AG10803 (cell line): ENCODE results near the gene FIGNL1.
"Not testable (repeated sequence)": the region's sequence is repeated elsewhere in the genome, so short reads cannot be mapped to it uniquely, and the experiment has no call there.

Experiments
- DNase-seq: peaks from one replicate; pipeline ENCODE4 v3.0.0; 2010; ENCODE audit warnings: low read depth
- H3K4me3 ChIP-seq: 2 replicates; pipeline ENCODE4 v1.5.1; 2011; ENCODE audit warnings: mild to moderate bottlenecking, low read length, control low read depth
- TF ChIP-seq, protein P1 (sequence below): conservative IDR thresholded peaks from 2 replicates; pipeline ENCODE4 v1.5.1; 2011; ENCODE audit warnings: mild to moderate bottlenecking, low read length, control low read depth, inconsistent platforms

FIGNL1 gene

DNA sequence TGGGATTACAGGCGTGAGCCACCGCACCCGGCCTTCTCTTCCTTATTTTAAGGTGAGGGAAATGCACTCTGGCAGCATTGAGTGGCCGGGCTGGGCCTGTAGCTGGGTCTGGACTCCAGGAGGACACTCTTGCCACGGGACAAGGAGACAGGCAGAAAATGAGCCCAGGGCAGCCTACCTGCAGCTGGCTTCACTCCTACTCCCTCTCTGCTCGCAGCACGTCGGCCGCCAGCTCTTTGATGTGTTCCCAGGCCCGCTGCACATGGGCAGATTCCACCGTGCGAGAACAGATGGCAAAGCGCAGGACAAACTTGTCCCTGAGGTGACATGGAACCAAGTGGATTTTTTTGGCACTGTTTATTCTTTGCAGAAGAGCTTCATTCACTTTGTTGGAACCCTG, 12.9 kb upstream of the FIGNL1 start:
- TF ChIP-seq, protein P1, sequence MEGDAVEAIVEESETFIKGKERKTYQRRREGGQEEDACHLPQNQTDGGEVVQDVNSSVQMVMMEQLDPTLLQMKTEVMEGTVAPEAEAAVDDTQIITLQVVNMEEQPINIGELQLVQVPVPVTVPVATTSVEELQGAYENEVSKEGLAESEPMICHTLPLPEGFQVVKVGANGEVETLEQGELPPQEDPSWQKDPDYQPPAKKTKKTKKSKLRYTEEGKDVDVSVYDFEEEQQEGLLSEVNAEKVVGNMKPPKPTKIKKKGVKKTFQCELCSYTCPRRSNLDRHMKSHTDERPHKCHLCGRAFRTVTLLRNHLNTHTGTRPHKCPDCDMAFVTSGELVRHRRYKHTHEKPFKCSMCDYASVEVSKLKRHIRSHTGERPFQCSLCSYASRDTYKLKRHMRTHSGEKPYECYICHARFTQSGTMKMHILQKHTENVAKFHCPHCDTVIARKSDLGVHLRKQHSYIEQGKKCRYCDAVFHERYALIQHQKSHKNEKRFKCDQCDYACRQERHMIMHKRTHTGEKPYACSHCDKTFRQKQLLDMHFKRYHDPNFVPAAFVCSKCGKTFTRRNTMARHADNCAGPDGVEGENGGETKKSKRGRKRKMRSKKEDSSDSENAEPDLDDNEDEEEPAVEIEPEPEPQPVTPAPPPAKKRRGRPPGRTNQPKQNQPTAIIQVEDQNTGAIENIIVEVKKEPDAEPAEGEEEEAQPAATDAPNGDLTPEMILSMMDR, result no peak
- DNase-seq, result no peak

DNA sequence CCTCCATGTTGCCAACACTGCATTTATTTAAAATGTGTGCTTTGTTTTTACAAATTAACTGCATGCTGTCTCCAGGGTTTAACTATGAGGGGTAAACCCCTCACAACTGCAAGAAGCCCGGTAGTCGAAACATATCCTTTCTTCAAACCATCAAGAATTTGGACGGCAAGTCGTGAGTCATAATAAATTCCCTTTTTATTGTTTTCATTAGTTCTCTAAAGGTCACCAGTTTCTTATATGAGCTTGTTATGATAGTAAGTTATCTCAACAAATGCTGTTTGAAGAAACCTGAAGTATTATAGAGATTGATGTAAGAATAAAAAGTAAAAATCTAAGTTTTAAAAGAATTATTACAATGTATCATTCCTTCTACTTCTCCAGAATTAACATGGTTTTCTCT, 12.2 kb upstream of the FIGNL1 start:
- H3K4me3 ChIP-seq, result no peak overlapping the region
- TF ChIP-seq, protein P1, result no peak
- no peak for DNase-seq

More for the DNA sequence above, 12.9 kb upstream of the FIGNL1 start:
- H3K4me3 ChIP-seq, result no peak overlapping the region

DNA sequence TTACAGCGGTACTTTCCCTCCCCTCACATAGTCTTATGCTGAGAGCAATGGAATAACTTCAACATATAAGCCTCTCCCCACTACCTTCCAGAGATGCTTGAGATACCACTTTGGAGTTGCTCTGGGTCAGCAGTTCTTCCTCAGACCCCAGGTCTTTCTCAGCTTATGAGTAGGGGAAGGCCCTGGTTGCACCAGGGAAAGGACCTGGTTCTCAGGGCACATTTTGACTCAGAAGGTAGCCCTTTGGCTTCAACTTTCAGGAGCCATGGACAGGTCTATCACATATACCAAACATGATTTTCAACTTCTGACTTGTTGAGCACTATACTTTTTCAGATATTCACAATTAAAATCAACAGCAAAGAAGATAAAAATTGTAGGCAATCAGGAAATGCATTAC, 11.5 kb upstream of the FIGNL1 start:
- no peak overlapping the region for H3K4me3 ChIP-seq
- TF ChIP-seq, protein P1, result no peak
- no peak for DNase-seq

DNA sequence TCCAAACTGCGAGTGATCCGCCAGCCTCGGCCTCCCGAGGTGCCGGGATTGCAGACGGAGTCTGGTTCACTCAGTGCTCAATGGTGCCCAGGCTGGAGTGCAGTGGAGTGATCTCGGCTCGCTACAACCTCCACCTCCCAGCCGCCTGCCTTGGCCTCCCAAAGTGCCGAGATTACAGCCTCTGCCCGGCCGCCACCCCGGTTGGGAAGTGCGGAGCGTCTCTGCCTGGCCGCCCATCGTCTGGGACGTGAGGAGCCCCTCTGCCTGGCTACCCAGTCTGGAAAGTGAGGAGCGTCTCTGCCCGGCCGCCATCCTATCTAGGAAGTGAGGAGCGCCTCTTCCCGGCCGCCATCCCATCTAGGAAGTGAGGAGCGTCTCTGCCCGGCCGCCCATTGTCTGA, 9.0 kb upstream of the FIGNL1 start:
- DNase-seq, H3K4me3 ChIP-seq: not testable (repeated sequence)

DNA sequence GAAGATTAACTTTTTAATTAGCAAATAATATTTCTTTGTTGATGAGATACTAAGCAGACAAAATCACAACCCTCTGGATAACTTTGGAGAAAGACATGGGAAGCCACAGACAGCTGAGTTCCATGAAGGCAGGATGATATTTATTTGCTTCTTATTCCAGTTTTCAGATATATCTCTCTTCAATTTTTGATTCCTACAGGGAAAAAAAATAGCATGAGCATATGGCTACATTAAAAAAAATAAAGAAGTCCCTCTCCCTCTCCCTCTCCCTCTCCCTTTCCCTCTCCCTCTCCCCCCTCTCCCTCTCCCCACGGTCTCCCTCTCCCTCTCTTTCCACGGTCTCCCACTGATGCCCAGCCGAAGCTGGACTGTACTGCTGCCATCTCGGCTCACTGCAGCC, 8.5 kb upstream of the FIGNL1 start:
- H3K4me3 ChIP-seq, DNase-seq: not testable (repeated sequence)

DNA sequence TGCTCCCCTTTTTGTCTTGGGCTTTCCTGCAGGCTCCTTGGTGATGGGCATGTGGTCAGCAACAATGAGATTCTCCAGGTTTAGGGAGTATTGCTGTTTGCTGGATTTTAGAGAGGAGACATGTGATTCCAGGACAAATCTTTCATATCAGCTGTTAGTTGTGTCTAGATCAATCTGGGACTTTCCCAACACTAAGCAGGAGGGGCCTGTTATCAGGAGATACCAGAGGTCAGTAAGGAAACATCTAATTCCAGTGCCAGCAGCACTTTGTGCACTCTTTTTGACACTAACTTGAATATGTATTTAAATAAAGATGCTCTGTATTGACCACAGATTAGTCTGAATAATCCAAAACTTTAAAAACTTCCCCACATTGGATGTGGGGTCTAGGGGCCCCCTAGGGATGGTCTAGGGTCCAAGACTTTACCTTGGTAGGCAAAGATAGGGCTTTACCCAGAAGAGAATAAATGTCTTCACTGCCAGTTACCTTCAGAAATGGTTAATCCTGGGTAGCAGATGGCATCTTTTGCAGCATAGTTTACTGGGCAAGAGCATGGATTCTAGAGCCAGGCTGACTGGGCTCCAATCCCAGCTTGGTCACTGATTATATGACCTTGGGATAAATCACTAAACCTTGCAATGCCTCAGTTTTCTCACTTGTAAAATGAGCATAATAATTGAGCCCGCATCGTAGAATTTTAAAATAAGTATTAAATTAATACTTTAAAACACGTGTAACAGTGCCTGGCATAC, 6.4 kb upstream of the FIGNL1 start:
- H3K4me3 ChIP-seq, result no peak overlapping the region
- DNase-seq, result no peak
- TF ChIP-seq, protein P1, result no peak

DNA sequence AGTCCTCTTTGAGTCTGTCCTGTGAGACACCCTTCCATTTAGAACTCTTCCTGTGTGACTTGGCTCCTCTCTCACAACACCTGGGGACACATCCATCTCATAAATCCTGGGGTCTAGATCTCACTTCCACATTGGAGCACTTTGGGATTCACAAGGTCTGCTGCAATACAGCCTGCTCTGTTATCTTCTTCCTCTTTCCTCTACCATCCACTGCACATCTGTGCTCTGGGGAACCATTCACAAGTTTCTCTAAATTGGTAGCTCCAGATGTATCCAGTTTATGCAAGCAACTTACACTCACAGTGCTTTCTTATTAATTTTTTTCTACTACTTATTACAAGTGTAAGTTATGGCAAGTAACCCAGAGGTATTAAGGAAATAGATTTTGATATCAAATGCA, 5.5 kb upstream of the FIGNL1 start:
- DNase-seq, result no peak
- H3K4me3 ChIP-seq, result no peak overlapping the region
- TF ChIP-seq, protein P1, result no peak

DNA sequence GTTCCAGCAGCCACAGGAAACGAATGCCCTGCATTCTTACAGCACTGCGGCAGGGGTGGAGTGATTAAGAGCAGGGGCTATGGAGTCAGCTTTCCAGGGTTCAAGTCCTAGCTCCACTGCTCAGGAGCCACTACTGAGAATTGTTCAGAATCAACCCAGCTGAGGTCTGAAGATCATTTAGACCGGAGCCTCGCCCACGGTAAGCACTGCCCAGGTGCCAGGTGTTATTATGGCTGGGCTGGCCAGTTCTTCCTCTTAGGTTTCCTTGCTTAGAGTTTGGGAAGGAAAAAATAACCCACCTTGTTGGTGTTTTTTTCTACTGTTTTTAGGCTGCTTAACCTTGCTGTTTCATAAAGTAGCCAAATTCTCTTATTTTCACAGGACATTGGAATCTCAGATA, 4.8 kb upstream of the FIGNL1 start:
- no peak for DNase-seq
- H3K4me3 ChIP-seq, result no peak overlapping the region
- TF ChIP-seq, protein P1, result no peak
